ENCODE measurements around the gene CCDC6. TPM values are rescaled to one million over a fixed set of nuclear protein-coding genes. Genes with fewer than 3 reads are reported as not detected.

CCDC6 gene
- total RNA-seq, 1 donor from 2014 or later: 47.4 TPM

- peak overlapping the region; percentile 44 to 97 for H3K4me3 ChIP-seq
- TF ChIP-seq POLR2A (IDR thresholded peaks at IDR 0.05): peak in 1 of 2 donors; percentile 54
- TF ChIP-seq POLR2AphosphoS5 (IDR thresholded peaks at IDR 0.05; ENCODE audit: insufficient read depth in 1 of 2, low read depth in 1 of 2): peak in 1 of 2 donors; percentile 70
- no peak for TF ChIP-seq CTCF (IDR thresholded peaks at IDR 0.05)
- intact Hi-C loops (cut with DNase I): no loop called here
- no peaks in the 10 kb centered on the region for H3K36me3 ChIP-seq
- DNase-seq (ENCODE audit: extremely low spot score in 2 of 2): no peak
- peak overlapping the region; percentile 91 for H3K27ac ChIP-seq
- no peaks in the 10 kb centered on the region for H3K27me3 ChIP-seq
- peaks cover 24% of the 10 kb centered on the region for H3K4me1 ChIP-seq
- H3K9me3 ChIP-seq: no peaks in the 10 kb centered on the region
Measured at GRCh38 chr10:59907918-59908807, 1.8 kb upstream of the CCDC6 start.

GRCh38 chr10:59907537-59907917 lies 1.2 kb upstream of the CCDC6 start:
- intact Hi-C loops (cut with DNase I): no loop called here
- peaks cover 30% of the 10 kb centered on the region for H3K4me1 ChIP-seq
- no peaks in the 10 kb centered on the region for H3K27me3 ChIP-seq
- no peaks in the 10 kb centered on the region for H3K36me3 ChIP-seq
- H3K4me3 ChIP-seq: peak overlapping the region; percentile 44 to 97
- no peak for TF ChIP-seq CTCF (IDR thresholded peaks at IDR 0.05)
- TF ChIP-seq POLR2A (IDR thresholded peaks at IDR 0.05): no peak
- no peak for TF ChIP-seq POLR2AphosphoS5 (IDR thresholded peaks at IDR 0.05; ENCODE audit: insufficient read depth in 1 of 2, low read depth in 1 of 2)
- no peaks in the 10 kb centered on the region for H3K9me3 ChIP-seq
- H3K27ac ChIP-seq: peak overlapping the region; percentile 91
- DNase-seq (ENCODE audit: extremely low spot score in 2 of 2): no peak

- TF ChIP-seq CTCF (IDR thresholded peaks at IDR 0.05): no peak
- TF ChIP-seq POLR2AphosphoS5 (IDR thresholded peaks at IDR 0.05; ENCODE audit: insufficient read depth in 1 of 2, low read depth in 1 of 2): no peak
- no peak for TF ChIP-seq POLR2A (IDR thresholded peaks at IDR 0.05)
- Histone ChIP-seq H3K4me3 (peak overlapping the region; percentile 92 to 97), H3K4me1 (peaks cover 38% of the 10 kb centered on the region), H3K27me3 (no peaks in the 10 kb centered on the region), H3K27ac (peak overlapping the region; percentile 91), H3K9me3 (no peaks in the 10 kb centered on the region), H3K36me3 (no peaks in the 10 kb centered on the region)
- DNase-seq (ENCODE audit: extremely low spot score in 2 of 2): no peak
- intact Hi-C loops (cut with DNase I): no loop called here
Measured at GRCh38 chr10:59905731-59906416, 482 bp downstream of the CCDC6 start.

GRCh38 chr10:59905066-59905730 lies 1.2 kb downstream of the CCDC6 start:
- H3K27me3 ChIP-seq: no peaks in the 10 kb centered on the region
- H3K36me3 ChIP-seq: no peaks in the 10 kb centered on the region
- intact Hi-C loops (cut with DNase I): no loop called here
- H3K4me1 ChIP-seq: peaks cover 44% of the 10 kb centered on the region
- DNase-seq (ENCODE audit: extremely low spot score in 2 of 2): no peak
- H3K4me3 ChIP-seq: peak overlapping the region; percentile 92 to 97
- TF ChIP-seq CTCF (IDR thresholded peaks at IDR 0.05) (no peak), POLR2AphosphoS5 (IDR thresholded peaks at IDR 0.05; ENCODE audit: insufficient read depth in 1 of 2, low read depth in 1 of 2) (peak in 1 of 2 donors; percentile 33), POLR2A (IDR thresholded peaks at IDR 0.05) (no peak)
- H3K9me3 ChIP-seq: no peaks in the 10 kb centered on the region
- peak overlapping the region; percentile 91 for H3K27ac ChIP-seq

All from vagina (tissue), 2 donors.